Mesothelial cell of epicardium (in vitro differentiated cells): ENCODE results near the gene SNCA. TPM values are rescaled to one million over a fixed set of nuclear protein-coding genes. Genes with fewer than 3 reads are reported as not detected.

ENCODE experiments used
- DNase-seq, 2 experiments: peaks; one replicate each; pipeline ENCODE4 v3.0.0; 2021; ENCODE audit warnings: low spot score in 2 of 2; ENCODE audit not compliant: unreplicated experiment in 2 of 2
- H3K27ac Mint-ChIP-seq: 2 replicates; pipeline ENCODE4 v1.8.0; 2021; ENCODE audit warnings: mixed read lengths
- H3K27me3 Mint-ChIP-seq: 2 replicates; pipeline ENCODE4 v1.8.0; 2021; ENCODE audit warnings: low read depth, mixed read lengths
- H3K36me3 Mint-ChIP-seq: 2 replicates; pipeline ENCODE4 v1.8.0; 2021; ENCODE audit warnings: mixed read lengths
- H3K4me1 Mint-ChIP-seq: 2 replicates; pipeline ENCODE4 v1.8.0; 2021; ENCODE audit warnings: mixed read lengths
- H3K4me3 Mint-ChIP-seq: 2 replicates; pipeline ENCODE4 v1.8.0; 2021; ENCODE audit warnings: mild to moderate bottlenecking, moderate library complexity, mixed read lengths
- H3K9me3 Mint-ChIP-seq: 2 replicates; pipeline ENCODE4 v1.8.0; 2021; ENCODE audit warnings: mixed read lengths
- CTCF ChIP-seq: fragments of 200-600 bp; sonication (generic); IDR thresholded peaks from one replicate; pipeline ENCODE4 v1.5.0; 2021; ENCODE audit warnings: antibody characterized with exemption; ENCODE audit not compliant: unreplicated experiment
- total RNA-seq: library from RNA; stranded (reverse); gene quantifications from 3 replicates; pipeline ENCODE4 v1.2.1, GENCODE V29; 2021

SNCA gene
- total RNA-seq, 1 donor from 2014 or later, result 14.8 TPM

GRCh38 chr4:89803915-89804314 is 33.0 kb downstream of the SNCA start:
- H3K4me3 Mint-ChIP-seq, result no peak overlapping the region
- no peaks in the 10 kb centered on the region for H3K9me3 Mint-ChIP-seq
- H3K36me3 Mint-ChIP-seq, result peaks cover 2% of the 10 kb centered on the region
- DNase-seq, result no peak
- H3K4me1 Mint-ChIP-seq, result peaks cover 36% of the 10 kb centered on the region
- H3K27ac Mint-ChIP-seq, result peak overlapping the region; percentile 39
- H3K27me3 Mint-ChIP-seq, result no peaks in the 10 kb centered on the region
- TF ChIP-seq CTCF, result no peak

GRCh38 chr4:89803036-89803435 is 33.9 kb downstream of the SNCA start:
- no peak overlapping the region for H3K4me3 Mint-ChIP-seq

GRCh38 chr4:89800527-89801103 is 36.3 kb downstream of the SNCA start:
- Mint-ChIP-seq H3K4me3 (no peak overlapping the region), H3K27ac (no peak overlapping the region), H3K4me1 (peaks cover 23% of the 10 kb centered on the region), H3K36me3 (peaks cover 2% of the 10 kb centered on the region), H3K27me3 (no peaks in the 10 kb centered on the region), H3K9me3 (no peaks in the 10 kb centered on the region)
- no peak for DNase-seq
- no peak for TF ChIP-seq CTCF

More at GRCh38 chr4:89803036-89803435, 33.9 kb downstream of the SNCA start:
- Mint-ChIP-seq H3K27ac (no peak overlapping the region), H3K27me3 (no peaks in the 10 kb centered on the region), H3K9me3 (no peaks in the 10 kb centered on the region), H3K4me1 (peaks cover 30% of the 10 kb centered on the region), H3K36me3 (peaks cover 2% of the 10 kb centered on the region)
- no peak for TF ChIP-seq CTCF
- DNase-seq, result no peak

GRCh38 chr4:89800012-89800516 is 36.9 kb downstream of the SNCA start:
- DNase-seq, result no peak
- H3K4me3 Mint-ChIP-seq, result no peak overlapping the region
- H3K9me3 Mint-ChIP-seq, result no peaks in the 10 kb centered on the region
- peaks cover 18% of the 10 kb centered on the region for H3K4me1 Mint-ChIP-seq
- no peaks in the 10 kb centered on the region for H3K27me3 Mint-ChIP-seq
- no peak overlapping the region for H3K27ac Mint-ChIP-seq
- H3K36me3 Mint-ChIP-seq, result peaks cover 2% of the 10 kb centered on the region
- TF ChIP-seq CTCF, result no peak

GRCh38 chr4:89799071-89799470 is 37.9 kb downstream of the SNCA start:
- peaks cover 18% of the 10 kb centered on the region for H3K4me1 Mint-ChIP-seq
- no peak overlapping the region for H3K27ac Mint-ChIP-seq
- TF ChIP-seq CTCF, result no peak
- peaks cover 2% of the 10 kb centered on the region for H3K36me3 Mint-ChIP-seq
- no peaks in the 10 kb centered on the region for H3K27me3 Mint-ChIP-seq
- DNase-seq, result no peak
- H3K9me3 Mint-ChIP-seq, result no peaks in the 10 kb centered on the region
- H3K4me3 Mint-ChIP-seq, result no peak overlapping the region

- Mint-ChIP-seq H3K9me3 (no peaks in the 10 kb centered on the region), H3K36me3 (no peaks in the 10 kb centered on the region), H3K27ac (no peak overlapping the region), H3K27me3 (no peaks in the 10 kb centered on the region), H3K4me1 (peaks cover 6% of the 10 kb centered on the region), H3K4me3 (no peak overlapping the region)
- TF ChIP-seq CTCF, result no peak
- no peak for DNase-seq
These were observed 39.8 kb downstream of the SNCA start for GRCh38 chr4:89797117-89797516.
